Urothelium cell line (cell line): ENCODE measurements around the gene CCR6.

Experiments
- DNase-seq: peaks from one replicate; pipeline ENCODE4 v3.0.0; 2011; ENCODE audit warnings: low spot score, mixed read lengths
- FAIRE-seq: peaks from 2 replicates; lab custom pipeline; 2011; peaks lifted over from hg19 to GRCh38; lab: Jason Lieb, UNC

The CCR6 gene

DNA sequence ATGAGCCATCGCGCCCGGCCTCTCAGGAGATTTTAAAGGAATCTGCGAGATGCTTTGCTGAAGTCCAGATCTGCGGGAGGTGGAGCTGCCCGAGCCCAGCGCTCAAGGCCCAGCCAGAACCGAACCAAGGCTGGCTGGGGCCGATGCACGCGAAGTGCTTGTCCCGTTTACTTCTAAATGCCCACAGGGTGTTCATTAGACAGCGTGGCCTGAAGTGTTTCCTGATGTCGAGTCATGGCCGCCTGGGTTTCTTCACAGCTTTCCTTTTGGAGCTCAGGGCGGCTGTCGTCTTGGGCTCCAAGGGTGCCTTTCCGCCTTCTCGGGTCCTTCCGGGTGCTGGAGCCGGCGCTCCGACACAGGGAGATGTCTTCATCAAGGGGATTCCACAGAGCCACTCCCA, 25.1 kb upstream of the CCR6 start:
- FAIRE-seq = no peak
- DNase-seq = no peak

DNA sequence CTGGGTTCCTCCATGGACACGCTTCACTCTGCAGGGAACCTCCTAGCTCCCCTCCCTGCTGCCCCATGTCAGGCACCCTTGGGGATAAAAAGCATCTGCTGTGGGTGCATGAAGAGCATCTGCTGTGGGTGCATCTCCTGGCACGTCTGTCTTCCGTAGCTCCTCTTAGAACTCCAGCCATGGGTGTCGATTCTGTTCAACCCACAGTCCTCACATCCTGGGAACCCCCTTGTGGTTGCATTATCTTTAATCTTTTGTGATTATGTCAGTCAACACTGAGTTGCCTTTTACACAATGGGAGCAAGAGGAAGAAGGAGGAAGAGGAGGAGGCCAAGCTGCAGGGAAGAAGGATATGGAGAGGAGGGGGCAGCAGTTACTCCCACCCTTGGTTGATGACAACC, 24.1 kb upstream of the CCR6 start:
- no peak for FAIRE-seq
- DNase-seq = no peak

DNA sequence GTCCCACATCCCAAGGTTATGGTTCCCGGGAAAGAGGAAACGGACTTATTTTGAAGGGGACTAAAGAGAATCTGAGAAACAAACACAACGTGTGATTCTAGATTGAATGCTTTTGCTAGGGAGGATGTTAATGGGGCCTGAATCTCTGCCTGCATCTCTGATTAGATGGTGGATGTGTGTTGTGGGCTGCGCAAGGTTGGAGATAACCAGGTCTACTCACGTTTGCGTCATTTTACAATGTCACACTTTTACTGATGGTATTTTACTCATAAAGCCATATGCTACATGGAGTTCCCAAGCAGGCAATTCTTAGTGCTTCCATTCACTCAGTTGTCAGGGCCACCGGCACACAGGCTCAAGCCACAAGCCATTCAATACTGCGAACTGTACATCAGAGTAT, 23.2 kb upstream of the CCR6 start:
- FAIRE-seq = no peak

DNA sequence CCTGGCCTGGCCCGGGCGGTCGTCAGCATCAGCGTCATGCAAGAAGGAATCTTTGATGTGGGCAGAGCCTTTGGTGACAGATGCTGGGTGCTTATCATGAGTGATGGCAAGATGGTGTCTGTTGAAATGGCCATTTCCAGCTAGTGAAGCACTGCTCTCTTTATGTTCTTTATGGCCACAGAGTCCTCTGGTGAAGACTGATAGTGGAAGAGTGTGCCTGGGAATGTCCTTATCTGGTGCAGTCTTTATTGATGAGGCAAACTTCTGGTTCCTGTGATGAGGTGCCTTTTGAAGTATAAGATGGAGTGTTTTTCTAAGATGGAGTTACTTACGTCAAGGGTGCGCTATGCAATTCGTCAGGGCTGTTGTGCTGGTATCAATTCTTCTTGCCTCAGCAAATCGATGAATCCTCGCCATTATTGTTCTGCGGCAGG, 22.6 kb upstream of the CCR6 start:
- no peak for FAIRE-seq

More for the DNA sequence above, 23.2 kb upstream of the CCR6 start:
- no peak for DNase-seq

DNA sequence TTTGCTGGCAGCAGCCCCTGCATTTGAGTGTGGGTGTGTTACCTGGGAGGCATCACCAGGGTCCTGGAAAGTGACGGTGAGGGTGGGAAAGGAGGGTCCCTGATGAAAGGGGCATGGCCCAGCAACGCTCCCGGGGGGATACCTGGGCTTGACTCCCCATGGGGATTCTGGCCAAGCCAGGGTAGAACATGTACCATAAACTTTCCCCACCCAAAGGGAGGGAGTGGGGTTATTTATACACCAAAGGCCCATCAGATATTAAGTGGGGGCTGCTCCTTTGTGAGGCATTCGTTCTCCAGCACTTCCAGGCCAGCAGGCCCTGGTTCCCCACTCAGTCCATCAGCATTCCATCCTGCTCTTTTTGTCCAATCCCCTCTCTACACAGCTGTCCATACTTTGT, 20.6 kb upstream of the CCR6 start:
- no peak for FAIRE-seq
- DNase-seq = no peak

More for the DNA sequence above, 22.6 kb upstream of the CCR6 start:
- no peak for DNase-seq

DNA sequence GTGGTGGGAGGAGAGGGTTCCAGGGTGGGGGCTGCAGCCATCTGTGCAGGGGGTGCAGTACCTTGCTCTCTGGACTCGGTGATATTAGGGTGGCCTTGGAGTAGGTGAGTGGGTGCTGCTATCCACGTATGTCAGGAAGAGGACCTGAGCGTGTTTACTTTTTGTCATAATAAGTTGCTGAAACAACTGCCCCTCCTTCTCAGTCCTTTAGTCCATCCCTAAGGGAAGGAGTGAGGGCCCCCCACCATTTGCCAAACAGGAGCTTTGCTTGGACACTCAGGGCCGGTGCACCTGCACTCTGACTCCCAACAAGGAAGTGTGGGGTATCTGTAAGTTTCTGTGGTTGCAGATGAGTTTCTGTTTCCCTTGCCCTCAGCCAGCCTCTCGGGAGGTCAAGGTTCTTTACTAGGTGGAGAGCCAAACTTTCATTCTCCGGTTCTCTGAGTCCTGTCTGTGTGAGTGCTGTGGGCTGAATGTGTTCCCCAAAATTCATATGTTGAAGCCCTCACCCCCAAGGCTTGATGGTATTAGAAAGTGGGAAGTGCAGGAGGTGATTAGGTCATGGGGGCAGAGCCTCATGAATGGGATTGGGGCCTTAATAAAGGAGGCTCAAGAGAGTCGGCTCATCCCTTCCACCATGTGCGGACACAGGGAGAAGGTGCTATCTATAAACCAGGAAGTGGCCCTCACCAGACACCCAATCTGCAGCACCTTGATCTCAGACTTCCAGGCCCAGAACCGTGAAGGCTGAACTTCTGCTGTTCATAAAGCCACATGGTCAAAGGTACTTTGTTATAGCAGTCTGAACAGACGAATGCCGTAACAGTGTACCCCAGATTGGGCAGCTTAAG, 19.6 kb upstream of the CCR6 start:
- no peak for DNase-seq
- FAIRE-seq = no peak

DNA sequence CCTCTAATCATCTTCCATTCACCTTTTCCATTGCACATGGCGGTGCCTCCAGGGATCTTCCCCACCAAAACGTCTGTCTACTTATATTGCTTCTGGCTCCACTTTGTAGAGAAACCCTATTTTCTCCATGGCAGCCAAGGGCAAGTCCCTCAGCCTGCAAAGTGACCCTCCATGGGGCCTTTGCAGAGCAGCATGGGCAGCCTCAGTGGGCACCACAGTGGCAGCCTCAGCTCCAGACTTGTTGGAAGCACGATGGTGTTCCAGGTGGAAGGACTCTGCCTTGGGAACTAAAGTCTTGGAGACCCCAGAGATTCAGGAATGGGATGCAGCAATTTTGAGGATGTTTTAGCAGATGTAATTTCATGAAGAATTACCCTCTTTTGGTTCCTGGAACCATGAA, 18.5 kb upstream of the CCR6 start:
- DNase-seq (no peak), FAIRE-seq (no peak)

DNA sequence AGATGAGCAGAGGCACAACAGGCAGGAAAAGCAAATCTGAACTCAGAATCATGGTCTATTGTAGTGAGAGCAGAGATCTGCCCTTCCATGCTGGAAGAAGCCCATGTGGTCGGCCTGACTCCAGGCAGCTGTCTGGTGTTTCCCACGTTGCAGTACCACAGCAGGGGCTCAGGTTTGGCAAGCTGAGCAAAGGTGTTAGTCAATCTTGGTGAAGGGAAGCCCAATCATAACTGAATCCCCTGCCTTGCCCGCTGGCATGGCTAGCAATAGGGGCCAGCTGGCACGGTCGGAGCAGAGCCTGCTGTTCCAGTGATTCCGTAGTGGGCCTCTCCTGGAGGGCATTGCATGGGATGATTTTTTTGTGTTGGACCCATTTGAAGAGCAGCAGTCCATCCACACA, 17.8 kb upstream of the CCR6 start:
- no peak for FAIRE-seq
- DNase-seq = no peak

DNA sequence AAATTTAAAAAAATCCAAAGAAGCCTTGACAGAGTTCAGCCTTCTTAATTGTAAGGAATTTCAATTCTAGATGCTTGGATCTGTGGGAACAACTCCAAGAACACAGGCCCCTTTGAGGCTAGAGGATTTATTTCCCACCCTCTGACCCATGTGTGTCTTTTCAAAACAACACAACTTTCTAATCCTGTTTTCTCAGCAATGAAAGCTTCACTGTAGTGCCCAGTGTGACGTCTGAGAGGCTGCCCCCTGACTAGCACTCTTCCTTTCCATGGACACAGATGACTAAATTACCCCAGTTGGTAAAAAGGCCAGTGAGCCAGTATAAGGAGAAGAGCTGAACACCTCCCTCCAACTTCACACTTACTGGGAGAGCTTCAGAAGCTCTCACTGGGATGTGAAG, 16.5 kb upstream of the CCR6 start:
- DNase-seq (no peak), FAIRE-seq (no peak)

DNA sequence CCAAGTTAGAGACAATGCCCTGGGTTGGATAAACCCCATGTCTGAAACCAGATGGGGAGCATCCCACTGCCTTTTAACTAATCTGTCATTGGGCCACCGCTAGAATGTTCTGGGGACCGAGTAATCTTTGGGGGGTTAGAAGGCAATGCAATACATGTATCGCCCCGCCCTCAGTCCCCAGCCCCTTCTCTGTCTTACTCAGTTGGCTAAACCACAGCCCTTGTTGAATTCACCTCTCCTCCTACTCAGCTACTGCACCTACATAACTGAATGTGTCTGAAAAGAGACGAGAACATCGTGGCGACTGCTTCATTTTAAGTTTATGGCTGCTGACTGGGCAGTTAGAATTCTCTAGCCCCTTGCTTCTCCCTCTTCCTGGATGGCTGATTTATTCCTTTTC, 15.1 kb upstream of the CCR6 start:
- FAIRE-seq = no peak
- no peak for DNase-seq

DNA sequence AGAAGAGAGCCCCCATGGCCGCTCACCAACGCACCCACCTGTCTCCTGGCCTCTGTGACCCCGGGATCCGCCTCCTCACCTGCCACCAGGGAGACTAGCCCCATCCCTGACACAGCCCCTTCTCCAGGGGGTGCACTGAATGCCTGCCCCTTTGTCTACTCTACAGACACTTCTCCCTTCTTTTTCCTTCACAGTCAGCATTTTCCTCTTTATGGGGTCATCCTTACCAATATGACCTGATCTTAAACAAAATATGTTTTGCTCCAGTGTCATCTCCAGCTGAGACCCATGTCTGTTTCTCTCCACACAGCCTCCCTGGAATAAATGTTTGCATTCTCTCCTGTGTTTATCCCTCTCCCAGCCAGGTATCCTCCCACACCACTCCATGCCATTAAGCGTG, 14.6 kb upstream of the CCR6 start:
- FAIRE-seq (no peak), DNase-seq (no peak)

DNA sequence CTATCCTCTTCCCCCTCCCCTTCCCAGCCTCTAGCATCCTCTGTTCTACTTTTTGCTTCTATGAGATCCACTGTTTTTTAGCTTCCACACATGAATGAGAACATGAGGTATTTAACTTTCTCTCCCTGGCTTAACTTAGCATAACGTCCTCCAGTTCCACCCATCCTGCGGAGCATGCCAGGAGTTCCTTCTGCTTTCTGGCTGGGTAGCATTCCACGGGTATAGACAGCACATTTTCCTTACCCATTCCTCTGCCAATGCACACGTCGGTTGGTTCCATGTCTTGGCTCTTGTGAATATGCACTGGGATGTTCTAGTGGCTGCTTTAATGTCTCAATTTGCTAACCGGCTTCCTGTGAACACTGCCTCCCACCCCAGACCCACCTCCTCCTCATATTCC, 13.2 kb upstream of the CCR6 start:
- DNase-seq (no peak), FAIRE-seq (no peak)

DNA sequence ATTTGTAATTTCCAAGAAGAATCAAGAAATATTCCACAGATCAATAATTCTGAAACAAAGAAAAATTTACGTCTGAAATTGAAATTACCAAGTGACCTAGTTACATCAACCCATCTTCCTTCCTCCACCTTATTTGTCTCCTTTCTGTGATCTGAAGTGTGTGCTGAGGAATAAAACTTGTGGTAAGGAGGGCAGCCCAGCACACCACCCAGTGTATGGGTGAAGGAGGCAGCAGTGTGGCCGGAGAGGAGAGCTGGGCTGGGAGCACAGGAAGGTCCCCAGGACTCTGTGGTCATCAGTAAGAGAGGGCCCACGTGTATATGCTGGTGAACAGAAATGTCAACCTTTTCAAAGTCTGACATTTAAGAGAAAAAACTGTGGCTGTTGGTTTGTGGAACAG, 11.3 kb upstream of the CCR6 start:
- no peak for FAIRE-seq

DNA sequence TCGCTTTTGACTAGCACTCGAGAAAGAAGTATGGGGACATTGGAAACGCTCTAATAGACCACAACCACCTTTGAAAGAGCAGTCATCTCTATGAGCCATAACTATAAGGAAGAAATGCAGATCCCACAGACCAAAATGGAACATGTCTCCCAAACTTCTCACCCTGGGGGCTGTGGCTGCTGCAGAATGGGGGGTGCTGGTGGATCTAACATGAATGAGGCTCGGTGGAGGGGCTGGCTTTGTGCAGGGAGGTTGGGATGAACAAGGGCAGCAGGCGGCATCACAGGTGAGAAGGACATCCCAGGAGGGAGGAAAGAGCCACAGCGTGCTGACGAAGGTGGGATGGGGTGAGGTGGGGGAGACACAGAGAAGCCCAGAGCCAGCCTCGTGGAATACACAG, 10.5 kb upstream of the CCR6 start:
- FAIRE-seq = no peak
- no peak for DNase-seq

More for the DNA sequence above, 11.3 kb upstream of the CCR6 start:
- DNase-seq = no peak

DNA sequence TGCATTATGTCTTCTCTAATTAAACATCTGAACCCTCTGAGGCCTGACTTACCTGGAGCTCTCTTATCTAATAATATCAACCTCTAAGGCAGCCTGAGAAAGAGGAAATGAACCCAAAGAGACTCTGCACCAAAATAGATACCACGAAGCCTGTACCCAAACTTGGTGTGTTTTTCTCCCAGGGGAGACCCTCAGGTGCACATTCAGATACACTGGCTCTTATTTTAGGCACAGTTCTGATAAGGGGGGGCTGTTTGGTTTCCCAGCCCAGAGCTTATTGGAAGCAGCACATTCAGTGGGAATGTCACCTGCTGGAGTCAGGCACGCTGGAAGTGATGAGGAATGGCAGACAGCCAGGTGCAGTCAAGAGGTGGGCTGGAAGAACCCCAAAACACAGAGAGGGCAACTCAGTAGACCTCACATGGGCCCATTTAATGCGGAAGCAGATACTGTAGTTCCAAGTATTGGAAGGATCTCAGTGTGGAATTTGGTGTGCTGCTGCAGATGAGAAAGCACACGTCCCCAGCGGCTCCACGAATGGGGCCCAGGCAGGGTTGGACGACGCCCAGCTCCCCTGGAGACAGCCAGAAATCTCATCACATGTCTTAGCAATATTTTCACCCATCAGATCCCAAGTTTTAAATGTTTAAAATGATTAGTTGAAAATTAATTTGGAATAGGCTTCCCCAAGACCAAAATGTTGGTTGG, 9.7 kb upstream of the CCR6 start:
- FAIRE-seq = no peak
- DNase-seq = no peak

DNA sequence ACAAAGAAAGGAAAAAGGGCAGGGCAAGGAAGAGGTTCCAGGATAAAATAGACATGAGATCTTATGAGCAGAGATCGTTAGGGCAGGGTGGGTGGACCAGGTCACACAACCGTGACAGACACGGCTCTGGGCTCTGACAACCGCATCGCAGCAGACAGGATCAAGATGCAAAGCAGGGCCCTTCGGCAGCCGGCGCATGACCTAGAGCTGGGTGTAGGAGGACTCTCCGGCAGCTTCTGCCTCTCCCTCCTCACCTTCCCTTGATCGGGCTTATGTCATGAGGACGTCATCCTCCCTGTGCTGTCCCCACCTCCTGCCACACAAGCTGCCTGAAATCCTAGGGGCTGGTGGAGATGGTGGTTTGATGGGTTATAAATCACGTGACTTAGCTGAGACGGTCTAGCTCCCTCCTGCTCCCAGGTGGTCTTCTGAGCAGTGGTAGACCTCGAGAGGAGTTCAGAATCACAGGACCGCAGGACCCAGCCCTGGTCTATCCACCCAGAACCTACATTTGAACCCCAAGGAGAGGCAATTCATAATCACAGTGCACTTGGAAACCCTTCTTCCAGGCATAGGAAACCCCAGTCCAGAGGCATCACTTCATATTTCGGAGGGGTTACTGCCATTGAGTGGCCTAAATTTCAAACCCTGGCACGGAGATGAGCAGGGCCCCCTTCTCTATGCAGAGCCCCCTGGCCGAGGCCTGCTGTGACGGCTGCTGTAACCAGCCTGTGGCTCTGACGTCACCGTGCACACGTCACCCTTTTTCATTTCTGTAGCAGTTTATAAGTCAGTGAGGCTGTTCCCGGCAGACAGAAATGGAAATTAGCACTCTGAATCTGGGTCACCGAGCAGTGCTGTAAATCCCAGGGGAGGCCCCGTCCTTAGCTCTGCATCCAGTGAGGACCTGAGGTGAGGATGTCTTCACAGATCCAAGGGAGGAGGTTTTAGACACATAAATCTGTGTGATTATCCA, 8.7 kb upstream of the CCR6 start:
- FAIRE-seq = no peak

DNA sequence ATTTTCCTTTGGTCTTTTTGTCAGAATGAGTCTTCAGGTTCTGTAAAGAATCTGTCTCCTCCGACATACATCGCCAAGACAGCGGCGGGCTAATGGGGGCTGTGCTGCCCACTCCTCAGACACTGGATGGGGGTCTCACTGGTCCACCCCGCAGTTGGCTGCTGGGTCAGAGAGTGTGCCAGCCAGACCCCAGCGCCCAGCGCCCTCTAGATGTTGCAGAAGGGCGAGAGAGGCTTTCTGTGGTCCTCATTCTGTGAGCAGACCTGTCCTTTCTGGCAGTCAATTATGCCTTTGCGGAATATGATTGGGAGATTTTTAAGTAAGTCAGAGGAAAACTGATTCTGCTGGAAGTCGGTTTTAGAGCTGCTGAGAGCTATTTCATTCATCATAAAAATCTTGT, 7.8 kb upstream of the CCR6 start:
- no peak for FAIRE-seq
- DNase-seq = no peak

More for the DNA sequence above, 8.7 kb upstream of the CCR6 start:
- DNase-seq = no peak

DNA sequence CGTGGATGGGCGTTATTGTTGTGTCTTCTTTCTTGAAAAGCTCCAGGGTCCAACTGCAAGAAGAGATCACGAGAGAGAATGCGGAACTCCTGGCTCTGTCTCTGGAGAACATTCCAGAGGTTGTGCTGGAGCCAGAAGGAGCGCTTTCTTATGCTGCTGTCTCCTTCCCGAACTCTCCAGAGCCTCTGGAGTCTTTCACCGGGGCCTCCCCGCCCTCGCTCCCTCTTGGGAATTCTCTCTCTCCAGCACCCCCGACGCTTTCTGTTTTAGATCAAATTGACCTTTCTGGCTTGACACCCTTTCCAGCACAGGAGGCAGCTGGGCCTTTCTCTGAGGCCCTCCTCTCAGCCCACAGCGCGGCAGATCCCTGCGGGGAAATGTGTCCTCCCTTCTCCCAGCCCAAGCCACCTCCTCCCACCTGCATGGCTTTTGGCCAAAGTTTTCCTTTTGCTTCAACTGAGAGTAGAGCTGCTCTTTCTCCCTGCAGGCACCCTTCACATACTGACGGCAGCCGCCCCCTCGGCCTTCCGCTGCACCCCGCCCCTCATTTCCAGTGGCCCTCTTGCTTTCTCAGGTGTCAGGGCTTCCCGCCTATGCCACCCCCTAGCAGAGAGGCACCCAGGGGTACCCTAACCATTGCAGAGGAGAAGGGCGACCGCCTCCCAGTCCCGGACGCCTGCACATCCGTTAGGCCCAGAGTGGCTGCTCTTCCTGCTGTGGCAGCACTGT, 6.6 kb upstream of the CCR6 start:
- DNase-seq (no peak), FAIRE-seq (no peak)

DNA sequence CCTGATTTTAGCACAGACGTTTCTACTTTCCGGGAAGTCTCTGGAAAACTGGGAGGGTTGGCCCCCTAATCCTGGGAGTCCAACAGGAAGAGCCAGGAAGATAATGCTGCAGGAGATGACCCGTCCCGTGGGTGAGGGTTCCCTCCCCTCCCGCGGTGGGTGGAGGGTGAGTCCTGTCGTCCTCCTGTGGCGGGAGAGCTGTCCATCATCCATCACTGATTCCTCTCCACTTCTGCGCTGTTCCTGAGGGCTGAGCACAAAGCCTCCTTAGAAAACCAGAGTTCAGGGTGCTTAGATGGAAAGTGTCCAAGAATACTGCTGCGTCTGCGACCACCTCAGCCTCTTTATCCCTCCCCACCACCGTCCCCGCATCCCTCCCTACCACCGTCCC, 6.1 kb upstream of the CCR6 start:
- DNase-seq (no peak), FAIRE-seq (no peak)

DNA sequence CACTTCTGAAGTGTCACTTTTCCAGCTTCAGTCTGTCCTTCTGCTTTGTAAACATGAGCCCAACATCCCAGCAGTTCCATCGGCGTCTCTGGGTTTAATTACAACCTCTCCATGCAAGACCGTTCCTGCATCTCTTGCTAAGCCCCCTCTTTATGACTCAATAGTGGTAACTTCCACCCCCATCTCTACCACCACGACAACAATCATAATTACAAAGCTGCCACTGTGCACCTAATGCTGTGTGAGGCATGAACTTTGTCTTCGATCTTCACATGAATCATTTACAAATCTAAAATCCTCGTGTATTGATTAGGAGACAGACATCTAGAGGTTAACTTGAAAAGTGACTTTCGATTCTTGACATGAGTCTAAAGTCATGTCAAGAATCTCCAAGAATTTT, 4.9 kb upstream of the CCR6 start:
- DNase-seq (no peak), FAIRE-seq (no peak)

DNA sequence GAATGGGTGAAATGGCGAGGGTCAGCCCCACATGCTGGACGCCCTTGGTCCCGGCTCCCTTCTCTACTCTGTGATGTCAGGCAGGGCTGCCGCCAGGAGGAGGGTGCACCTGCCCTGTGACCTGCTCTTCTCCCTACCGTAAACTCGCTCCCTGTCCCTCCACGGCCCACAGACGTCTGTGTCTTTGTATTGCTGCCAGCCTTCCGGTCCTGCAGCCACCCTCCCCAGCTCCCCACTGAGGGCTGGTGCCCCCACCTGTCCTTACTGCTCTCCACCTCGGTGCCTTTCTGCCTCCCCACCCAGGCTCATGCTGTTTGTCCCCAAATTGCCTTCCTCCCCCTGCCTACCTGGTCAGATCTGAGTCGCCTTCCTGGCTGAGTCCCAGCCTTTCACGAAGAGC, 4.1 kb upstream of the CCR6 start:
- DNase-seq (no peak), FAIRE-seq (no peak)
